ENCODE measurements around the gene TRAF3. TPM values are rescaled to one million over a fixed set of nuclear protein-coding genes. Genes with fewer than 3 reads are reported as not detected.

Gene TRAF3
- total RNA-seq, 1 donor from 2014 or later, result 19.7 TPM

GRCh38 chr14:102882226-102882906, 105.1 kb downstream of the TRAF3 start:
- no peaks in the 10 kb centered on the region for H3K4me1 ChIP-seq
- intact Hi-C loops (cut with DNase I), result no loop called here
- H3K9me3 ChIP-seq, result no peaks in the 10 kb centered on the region
- no peak overlapping the region for H3K27ac ChIP-seq
- DNase-seq (no peak), ATAC-seq (no peak)
- peaks cover 41% of the 10 kb centered on the region for H3K36me3 ChIP-seq
- no peaks in the 10 kb centered on the region for H3K27me3 ChIP-seq (ENCODE audit: low read depth)
- no peak overlapping the region for H3K4me3 ChIP-seq
- TF ChIP-seq CTCF (IDR thresholded peaks at IDR 0.05), result no peak

GRCh38 chr14:102883089-102883541, 105.9 kb downstream of the TRAF3 start:
- DNase-seq, result no peak
- Histone ChIP-seq H3K27me3 (ENCODE audit: low read depth) (no peaks in the 10 kb centered on the region), H3K4me1 (no peaks in the 10 kb centered on the region), H3K27ac (no peak overlapping the region), H3K36me3 (peaks cover 37% of the 10 kb centered on the region), H3K9me3 (no peaks in the 10 kb centered on the region), H3K4me3 (no peak overlapping the region)
- intact Hi-C loops (cut with DNase I), result no loop called here
- TF ChIP-seq CTCF (IDR thresholded peaks at IDR 0.05), result no peak
- ATAC-seq, result no peak

DNA sequence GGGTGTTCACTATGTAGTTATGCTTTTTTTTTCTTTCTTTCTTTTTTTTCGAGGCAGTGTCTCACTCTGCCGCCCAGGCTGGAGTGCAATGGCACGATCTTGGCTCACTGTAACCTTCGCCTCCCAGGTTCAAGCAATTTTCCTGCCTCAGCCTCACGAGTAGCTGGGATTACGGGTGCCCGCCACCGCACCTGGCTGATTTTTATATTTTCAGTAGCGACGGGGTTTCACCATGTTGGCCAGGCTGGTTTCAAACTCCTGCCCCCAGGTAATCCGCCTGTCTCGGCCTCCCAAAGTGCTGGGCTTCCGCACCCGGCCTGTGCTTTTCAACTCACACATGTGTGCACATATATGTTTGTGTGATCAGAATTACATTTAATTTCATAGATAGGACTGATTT, 106.3 kb downstream of the TRAF3 start:
- no peak for DNase-seq
- no peaks in the 10 kb centered on the region for H3K9me3 ChIP-seq
- H3K27ac ChIP-seq, result no peak overlapping the region
- intact Hi-C loops (cut with DNase I), result no loop called here
- ATAC-seq, result no peak
- no peaks in the 10 kb centered on the region for H3K27me3 ChIP-seq (ENCODE audit: low read depth)
- H3K4me1 ChIP-seq, result no peaks in the 10 kb centered on the region
- H3K36me3 ChIP-seq, result peaks cover 35% of the 10 kb centered on the region
- H3K4me3 ChIP-seq, result no peak overlapping the region
- no peak for TF ChIP-seq CTCF (IDR thresholded peaks at IDR 0.05)

- H3K27ac ChIP-seq, result no peak overlapping the region
- intact Hi-C loops (cut with DNase I), result no loop called here
Observed at GRCh38 chr14:102885737-102886447, 108.6 kb downstream of the TRAF3 start.

DNA sequence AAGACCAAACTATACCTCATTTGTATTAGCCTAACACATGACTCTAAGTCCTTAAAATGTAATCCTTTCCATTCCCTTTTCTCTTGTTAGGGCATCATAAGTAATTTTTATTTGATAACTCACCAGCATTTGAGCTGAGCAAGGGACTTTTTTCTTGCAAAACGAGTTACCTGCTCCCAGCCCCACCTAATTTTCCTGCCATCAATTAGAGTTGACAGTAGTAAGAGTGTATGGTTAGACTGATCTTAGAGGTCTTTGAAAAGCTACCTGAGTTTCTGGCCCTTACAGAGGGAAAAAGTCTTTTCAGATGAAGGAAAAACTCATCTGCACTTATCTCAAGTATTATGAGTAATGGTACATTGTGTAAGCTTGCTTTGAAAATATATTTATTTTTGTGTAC, 111.5 kb downstream of the TRAF3 start:
- Histone ChIP-seq H3K4me1 (no peaks in the 10 kb centered on the region), H3K9me3 (no peaks in the 10 kb centered on the region), H3K27me3 (ENCODE audit: low read depth) (no peaks in the 10 kb centered on the region), H3K4me3 (no peak overlapping the region), H3K27ac (no peak overlapping the region), H3K36me3 (peaks cover 39% of the 10 kb centered on the region)
- DNase-seq, result no peak
- no peak for ATAC-seq
- no peak for TF ChIP-seq CTCF (IDR thresholded peaks at IDR 0.05)
- intact Hi-C loops (cut with DNase I), result no loop called here

More at GRCh38 chr14:102885737-102886447, 108.6 kb downstream of the TRAF3 start:
- H3K27me3 ChIP-seq (ENCODE audit: low read depth), result no peaks in the 10 kb centered on the region
- H3K9me3 ChIP-seq, result no peaks in the 10 kb centered on the region
- H3K4me3 ChIP-seq, result no peak overlapping the region
- no peak for TF ChIP-seq CTCF (IDR thresholded peaks at IDR 0.05)
- H3K4me1 ChIP-seq, result no peaks in the 10 kb centered on the region
- ATAC-seq (no peak), DNase-seq (no peak)
- H3K36me3 ChIP-seq, result peaks cover 42% of the 10 kb centered on the region

Measured in lower lobe of right lung (tissue), 2 donors.